ENCODE measurements around the gene NMT2.

Gene NMT2

GRCh38 chr10:15106352-15107013 is 62.0 kb downstream of the NMT2 start:
- H3K36me3 ChIP-seq (replicated peaks in 1 of 2; ENCODE audit: control insufficient read depth in 2 of 2, insufficient read depth in 2 of 2, low read length in 2 of 2): peaks cover 14 to 85% of the 10 kb centered on the region in 2 donors
- no CpG with 5 or more reads among the region's 8 CpGs for WGBS, 2 donors (ENCODE audit: extremely low coverage in 2 of 2, insufficient read length in 2 of 2, insufficient replicate concordance in 1 of 2)
- H3K27me3 ChIP-seq (ENCODE audit: control insufficient read depth in 3 of 3, insufficient read depth in 3 of 3, low read depth in 1 of 3, low read length in 3 of 3): no peaks in the 10 kb centered on the region
- no peak overlapping the region for H3K23ac ChIP-seq (ENCODE audit: low read depth, low read length, poor library complexity)
- H3K27ac ChIP-seq (replicated peaks; ENCODE audit: low read length): peak overlapping the region; percentile 10
- H3K9ac ChIP-seq (ENCODE audit: low read depth, low read length, poor library complexity): no peak overlapping the region
- peak; percentile 70 for DNase-seq (ENCODE audit: low spot score)
- no peak overlapping the region for H3K18ac ChIP-seq (ENCODE audit: low read length)
- H3K9me3 ChIP-seq (replicated peaks in 1 of 2; ENCODE audit: control insufficient read depth in 2 of 2, insufficient read depth in 1 of 2, low read depth in 1 of 2, low read length in 2 of 2): no peaks in the 10 kb centered on the region
- no peak overlapping the region for H3K4me3 ChIP-seq (ENCODE audit: low read length in 2 of 2)
- H4K8ac ChIP-seq (ENCODE audit: low read depth, low read length): no peak overlapping the region
- H2AFZ ChIP-seq (ENCODE audit: low read length): no peak overlapping the region
- no peak overlapping the region for H4K91ac ChIP-seq (ENCODE audit: low read depth, low read length, poor library complexity)
- no peak overlapping the region for H2BK5ac ChIP-seq (ENCODE audit: low read length)
- H3K79me1 ChIP-seq (ENCODE audit: low read depth, low read length): peaks cover 3% of the 10 kb centered on the region
- H3K4me2 ChIP-seq (ENCODE audit: insufficient read depth, low read length, poor library complexity, severe bottlenecking): no peak overlapping the region
- H2AK5ac ChIP-seq (ENCODE audit: low read depth, low read length): no peak overlapping the region
- no peak overlapping the region for H2BK120ac ChIP-seq (ENCODE audit: low read depth, low read length)
- no peak overlapping the region for H3K14ac ChIP-seq (ENCODE audit: low read length)
- H2BK12ac ChIP-seq (ENCODE audit: low read length): no peak overlapping the region
- H3K4me1 ChIP-seq (ENCODE audit: control insufficient read depth in 2 of 2, insufficient read depth in 1 of 2, low read depth in 1 of 2, low read length in 2 of 2): no peaks in the 10 kb centered on the region
- H3K4ac ChIP-seq (ENCODE audit: low read length): no peak overlapping the region
- no peak overlapping the region for H2BK15ac ChIP-seq (ENCODE audit: low read length)

GRCh38 chr10:15103513-15103912 is 65.0 kb downstream of the NMT2 start:
- Histone ChIP-seq H3K27me3 (ENCODE audit: control insufficient read depth in 3 of 3, insufficient read depth in 3 of 3, low read depth in 1 of 3, low read length in 3 of 3) (no peaks in the 10 kb centered on the region), H3K18ac (ENCODE audit: low read length) (no peak overlapping the region), H2BK15ac (ENCODE audit: low read length) (no peak overlapping the region), H3K36me3 (replicated peaks in 1 of 2; ENCODE audit: control insufficient read depth in 2 of 2, insufficient read depth in 2 of 2, low read length in 2 of 2) (peaks cover 13 to 77% of the 10 kb centered on the region in 2 donors), H3K23ac (ENCODE audit: low read depth, low read length, poor library complexity) (no peak overlapping the region), H3K9me3 (replicated peaks in 1 of 2; ENCODE audit: control insufficient read depth in 2 of 2, insufficient read depth in 1 of 2, low read depth in 1 of 2, low read length in 2 of 2) (no peaks in the 10 kb centered on the region), H3K4me2 (ENCODE audit: insufficient read depth, low read length, poor library complexity, severe bottlenecking) (no peak overlapping the region), H3K27ac (replicated peaks; ENCODE audit: low read length) (no peak overlapping the region), H3K4ac (ENCODE audit: low read length) (no peak overlapping the region), H3K9ac (ENCODE audit: low read depth, low read length, poor library complexity) (no peak overlapping the region), H3K14ac (ENCODE audit: low read length) (no peak overlapping the region), H2BK120ac (ENCODE audit: low read depth, low read length) (no peak overlapping the region), H3K4me3 (ENCODE audit: low read length in 2 of 2) (no peak overlapping the region), H2AFZ (ENCODE audit: low read length) (no peak overlapping the region), H4K91ac (ENCODE audit: low read depth, low read length, poor library complexity) (no peak overlapping the region), H3K4me1 (ENCODE audit: control insufficient read depth in 2 of 2, insufficient read depth in 1 of 2, low read depth in 1 of 2, low read length in 2 of 2) (peaks cover 0 to 1% of the 10 kb centered on the region in 2 donors), H2BK12ac (ENCODE audit: low read length) (no peak overlapping the region), H2BK5ac (ENCODE audit: low read length) (no peak overlapping the region), H4K8ac (ENCODE audit: low read depth, low read length) (no peak overlapping the region), H2AK5ac (ENCODE audit: low read depth, low read length) (no peak overlapping the region), H3K79me1 (ENCODE audit: low read depth, low read length) (peaks cover 5% of the 10 kb centered on the region)
- WGBS, 2 donors (ENCODE audit: extremely low coverage in 2 of 2, insufficient read length in 2 of 2, insufficient replicate concordance in 1 of 2): no CpG with 5 or more reads among the region's 9 CpGs
- no peak for DNase-seq (ENCODE audit: low spot score)

- Histone ChIP-seq H4K8ac (ENCODE audit: low read depth, low read length) (no peak overlapping the region), H3K27ac (replicated peaks; ENCODE audit: low read length) (no peak overlapping the region)
Measured at GRCh38 chr10:15099886-15100285, 68.6 kb downstream of the NMT2 start.

GRCh38 chr10:15097011-15097812 is 71.3 kb downstream of the NMT2 start, which contains the start of gene RPP38:
TSS of gene RPP38 (plus strand) at chr10:15097355. CDS start at chr10:15103315, 5,960 bp downstream.
- H3K23ac ChIP-seq (ENCODE audit: low read depth, low read length, poor library complexity): peak within 1 kb of the TSS; percentile 96
- H3K79me1 ChIP-seq (ENCODE audit: low read depth, low read length): peaks cover 9% of the 10 kb centered on the region
- peak; percentile 95 for DNase-seq (ENCODE audit: low spot score)
- H3K4me1 ChIP-seq (ENCODE audit: control insufficient read depth in 2 of 2, insufficient read depth in 1 of 2, low read depth in 1 of 2, low read length in 2 of 2): peaks cover 0 to 1% of the 10 kb centered on the region in 2 donors
- peak within 1 kb of the TSS; percentile 67 for H2BK120ac ChIP-seq (ENCODE audit: low read depth, low read length)
- H3K9ac ChIP-seq (ENCODE audit: low read depth, low read length, poor library complexity): peak within 1 kb of the TSS; percentile 88
- peak within 1 kb of the TSS; percentile 83 for H2AK5ac ChIP-seq (ENCODE audit: low read depth, low read length)
- H3K36me3 ChIP-seq (replicated peaks in 1 of 2; ENCODE audit: control insufficient read depth in 2 of 2, insufficient read depth in 2 of 2, low read length in 2 of 2): peaks cover under 1 to 18% of the 10 kb centered on the region in 2 donors
- no peak within 1 kb of the TSS for H3K4ac ChIP-seq (ENCODE audit: low read length)
- H3K9me3 ChIP-seq (replicated peaks in 1 of 2; ENCODE audit: control insufficient read depth in 2 of 2, insufficient read depth in 1 of 2, low read depth in 1 of 2, low read length in 2 of 2): no peaks in the 10 kb centered on the region
- peak within 1 kb of the TSS; percentile 98 for H3K27ac ChIP-seq (replicated peaks; ENCODE audit: low read length)
- H3K4me2 ChIP-seq (ENCODE audit: insufficient read depth, low read length, poor library complexity, severe bottlenecking): peak within 1 kb of the TSS; percentile 92
- H3K14ac ChIP-seq (ENCODE audit: low read length): peak within 1 kb of the TSS; percentile 99
- H2AFZ ChIP-seq (ENCODE audit: low read length): peak within 1 kb of the TSS; percentile 92
- H3K4me3 ChIP-seq (ENCODE audit: low read length in 2 of 2): peak within 1 kb of the TSS; percentile 70 to 94
- no peak within 1 kb of the TSS for H4K91ac ChIP-seq (ENCODE audit: low read depth, low read length, poor library complexity)
- H2BK5ac ChIP-seq (ENCODE audit: low read length): peak within 1 kb of the TSS; percentile 92
- no CpG with 5 or more reads among the region's 84 CpGs for WGBS, 2 donors (ENCODE audit: extremely low coverage in 2 of 2, insufficient read length in 2 of 2, insufficient replicate concordance in 1 of 2)
- H2BK15ac ChIP-seq (ENCODE audit: low read length): no peak within 1 kb of the TSS
- H3K27me3 ChIP-seq (ENCODE audit: control insufficient read depth in 3 of 3, insufficient read depth in 3 of 3, low read depth in 1 of 3, low read length in 3 of 3): no peaks in the 10 kb centered on the region
- no peak within 1 kb of the TSS for H4K8ac ChIP-seq (ENCODE audit: low read depth, low read length)
- H2BK12ac ChIP-seq (ENCODE audit: low read length): no peak within 1 kb of the TSS
- H3K18ac ChIP-seq (ENCODE audit: low read length): peak within 1 kb of the TSS; percentile 100

More at GRCh38 chr10:15099886-15100285, 68.6 kb downstream of the NMT2 start:
- WGBS, 2 donors (ENCODE audit: extremely low coverage in 2 of 2, insufficient read length in 2 of 2, insufficient replicate concordance in 1 of 2): no CpG with 5 or more reads among the region's 4 CpGs
- no peak overlapping the region for H3K23ac ChIP-seq (ENCODE audit: low read depth, low read length, poor library complexity)
- H2BK120ac ChIP-seq (ENCODE audit: low read depth, low read length): no peak overlapping the region
- H3K9me3 ChIP-seq (replicated peaks in 1 of 2; ENCODE audit: control insufficient read depth in 2 of 2, insufficient read depth in 1 of 2, low read depth in 1 of 2, low read length in 2 of 2): no peaks in the 10 kb centered on the region
- no peak for DNase-seq (ENCODE audit: low spot score)
- no peak overlapping the region for H3K9ac ChIP-seq (ENCODE audit: low read depth, low read length, poor library complexity)
- no peak overlapping the region for H2AFZ ChIP-seq (ENCODE audit: low read length)
- H3K4me1 ChIP-seq (ENCODE audit: control insufficient read depth in 2 of 2, insufficient read depth in 1 of 2, low read depth in 1 of 2, low read length in 2 of 2): peaks cover 0 to 1% of the 10 kb centered on the region in 2 donors
- H3K18ac ChIP-seq (ENCODE audit: low read length): no peak overlapping the region
- peaks cover 12 to 44% of the 10 kb centered on the region in 2 donors for H3K36me3 ChIP-seq (replicated peaks in 1 of 2; ENCODE audit: control insufficient read depth in 2 of 2, insufficient read depth in 2 of 2, low read length in 2 of 2)
- H3K14ac ChIP-seq (ENCODE audit: low read length): no peak overlapping the region
- H2BK12ac ChIP-seq (ENCODE audit: low read length): no peak overlapping the region
- no peak overlapping the region for H2BK15ac ChIP-seq (ENCODE audit: low read length)
- no peak overlapping the region for H4K91ac ChIP-seq (ENCODE audit: low read depth, low read length, poor library complexity)
- H3K27me3 ChIP-seq (ENCODE audit: control insufficient read depth in 3 of 3, insufficient read depth in 3 of 3, low read depth in 1 of 3, low read length in 3 of 3): no peaks in the 10 kb centered on the region
- peaks cover 10% of the 10 kb centered on the region for H3K79me1 ChIP-seq (ENCODE audit: low read depth, low read length)
- H3K4me3 ChIP-seq (ENCODE audit: low read length in 2 of 2): no peak overlapping the region
- H3K4me2 ChIP-seq (ENCODE audit: insufficient read depth, low read length, poor library complexity, severe bottlenecking): no peak overlapping the region
- H2AK5ac ChIP-seq (ENCODE audit: low read depth, low read length): no peak overlapping the region
- no peak overlapping the region for H2BK5ac ChIP-seq (ENCODE audit: low read length)
- no peak overlapping the region for H3K4ac ChIP-seq (ENCODE audit: low read length)

All from neuronal stem cell (in vitro differentiated cells).